RCC 7860 (cell line): ENCODE measurements around the gene COX4I1.

ENCODE experiments used
- DNase-seq: peaks from one replicate; pipeline ENCODE4 v3.0.0-alpha.2; 2015; ENCODE audit warnings: low spot score
- FAIRE-seq: peaks from 2 replicates; lab custom pipeline; 2012; peaks lifted over from hg19 to GRCh38; lab: Jason Lieb, UNC

Gene COX4I1

GRCh38 chr16:85838381-85838780 lies 38.9 kb downstream of the COX4I1 start:
- FAIRE-seq (no peak), DNase-seq (no peak)

- FAIRE-seq, result no peak
These were observed 39.5 kb downstream of the COX4I1 start for GRCh38 chr16:85838876-85839585.

GRCh38 chr16:85839681-85840240 lies 40.3 kb downstream of the COX4I1 start:
- DNase-seq, result no peak
- FAIRE-seq, result no peak

More at GRCh38 chr16:85838876-85839585, 39.5 kb downstream of the COX4I1 start:
- DNase-seq, result no peak

GRCh38 chr16:85840395-85840794 lies 40.9 kb downstream of the COX4I1 start:
- FAIRE-seq (no peak), DNase-seq (no peak)

DNA sequence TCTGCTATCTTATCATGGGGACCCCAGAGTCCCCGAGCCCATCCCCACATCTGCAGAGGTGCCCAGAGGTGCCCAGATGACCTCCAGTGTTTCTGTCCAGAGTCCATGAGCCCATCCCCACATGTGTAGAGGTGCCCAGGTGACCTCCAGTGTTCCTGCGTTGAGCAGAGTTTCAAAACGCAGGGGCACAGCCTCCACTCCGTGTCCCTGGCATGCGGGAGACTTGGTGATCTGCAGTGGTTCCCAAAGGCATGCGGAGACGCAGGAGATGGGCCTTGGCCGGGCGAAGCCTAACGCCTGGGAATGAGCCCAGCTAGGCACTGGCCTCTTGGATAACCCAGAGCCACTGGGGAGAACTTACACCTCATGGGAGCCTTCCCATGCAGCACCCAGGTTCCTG lies 41.3 kb downstream of the COX4I1 start:
- no peak for DNase-seq
- no peak for FAIRE-seq

- DNase-seq, result no peak
- FAIRE-seq, result no peak
These were observed 42.9 kb downstream of the COX4I1 start for GRCh38 chr16:85842435-85842834.

- DNase-seq (no peak), FAIRE-seq (no peak)
These were observed 43.4 kb downstream of the COX4I1 start for GRCh38 chr16:85842848-85843247.

DNA sequence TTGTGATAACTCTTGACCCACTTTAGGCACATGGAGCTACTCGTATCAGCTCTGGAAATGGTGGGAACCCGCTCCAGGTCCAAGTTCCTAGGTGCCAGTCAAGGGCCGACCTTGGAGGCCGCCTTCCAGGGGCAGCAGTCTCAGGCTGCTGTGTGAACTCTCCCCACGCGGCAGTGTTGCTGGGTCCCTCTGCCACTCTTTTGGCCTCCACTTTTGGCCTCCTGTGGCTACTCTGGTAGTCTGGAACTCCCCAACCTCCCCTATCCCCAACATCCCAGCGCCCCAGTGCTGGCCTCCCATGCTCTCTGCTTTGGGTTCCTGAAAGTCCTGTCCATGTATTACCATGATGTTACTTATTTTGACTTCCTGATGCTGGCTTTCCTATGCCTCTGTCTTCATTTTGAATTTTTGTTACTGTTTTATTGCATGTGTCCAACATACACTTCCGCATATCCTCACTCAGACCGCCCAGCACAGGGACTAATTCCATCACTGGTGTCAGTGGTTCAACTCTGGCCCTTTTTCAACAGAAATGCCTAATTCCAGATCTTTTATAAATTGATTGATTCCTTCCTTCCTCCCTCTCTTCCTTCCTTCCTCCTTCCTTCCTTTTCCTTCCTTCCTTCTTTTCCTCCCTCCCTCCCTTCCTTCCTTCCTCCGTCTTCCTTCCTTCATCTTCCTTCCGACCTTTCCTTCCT lies 44.1 kb downstream of the COX4I1 start:
- no peak for FAIRE-seq
- no peak for DNase-seq

- no peak for FAIRE-seq
- DNase-seq, result no peak
These were observed 44.6 kb downstream of the COX4I1 start for GRCh38 chr16:85844169-85844481.

DNA sequence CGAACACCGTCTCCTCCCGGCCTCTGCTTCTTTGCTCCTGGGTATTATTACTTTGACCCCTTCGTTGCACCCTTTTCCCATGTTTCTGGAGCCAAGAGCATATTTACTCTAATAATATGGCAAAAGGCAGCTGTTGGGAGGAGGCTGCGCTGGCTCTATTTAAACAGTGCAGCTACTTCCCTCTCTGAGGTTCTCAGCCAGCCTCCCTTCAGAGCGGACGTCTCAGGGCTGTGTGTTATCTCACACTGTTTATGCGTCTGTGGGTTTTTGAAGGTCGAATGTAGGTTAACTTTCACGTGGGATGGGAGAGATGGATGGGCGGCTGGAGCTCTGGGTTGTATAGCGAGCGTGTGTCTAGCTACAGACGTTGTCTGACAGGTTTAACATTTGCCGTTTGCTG lies 45.3 kb downstream of the COX4I1 start:
- no peak for DNase-seq
- FAIRE-seq, result no peak

DNA sequence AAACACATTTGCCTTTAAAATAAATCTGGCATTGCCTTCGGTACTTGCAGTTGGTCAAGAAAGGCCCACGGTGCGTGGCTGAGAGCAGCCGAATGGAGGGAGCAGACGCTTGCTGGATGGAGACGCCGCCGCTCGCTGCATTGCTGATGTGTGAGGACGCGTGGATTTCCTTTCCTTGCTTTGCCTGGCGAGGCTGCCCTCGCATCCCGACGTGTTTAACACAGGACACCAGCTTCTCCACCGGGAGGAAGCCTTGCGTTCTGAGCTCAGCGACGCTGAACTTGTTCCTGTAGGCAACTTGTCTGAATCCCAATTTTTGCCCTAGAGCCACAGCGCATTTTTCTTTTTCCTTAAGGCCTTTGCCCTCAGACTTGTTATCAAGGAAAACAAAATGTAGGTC lies 45.8 kb downstream of the COX4I1 start:
- no peak for FAIRE-seq
- no peak for DNase-seq

DNA sequence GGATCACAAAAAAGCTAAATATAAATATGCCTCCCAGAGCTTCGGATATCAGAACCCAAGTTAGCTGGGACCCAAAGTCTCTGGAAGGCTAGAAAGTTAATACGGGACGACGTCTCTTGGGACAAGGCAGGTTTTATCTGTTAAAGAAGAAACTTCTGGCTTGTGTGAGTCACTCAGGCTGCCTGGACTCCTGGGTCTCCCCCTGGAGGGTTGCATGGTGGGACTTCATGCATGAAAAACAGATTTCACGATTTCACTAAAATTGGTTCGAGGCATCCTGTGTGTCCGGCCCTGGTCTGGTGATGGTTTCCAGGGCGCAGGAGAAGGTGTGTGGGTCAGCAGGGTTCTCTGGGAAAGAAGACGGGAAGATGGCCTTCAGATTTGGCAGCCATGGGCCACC lies 47.0 kb downstream of the COX4I1 start:
- DNase-seq (no peak), FAIRE-seq (no peak)

DNA sequence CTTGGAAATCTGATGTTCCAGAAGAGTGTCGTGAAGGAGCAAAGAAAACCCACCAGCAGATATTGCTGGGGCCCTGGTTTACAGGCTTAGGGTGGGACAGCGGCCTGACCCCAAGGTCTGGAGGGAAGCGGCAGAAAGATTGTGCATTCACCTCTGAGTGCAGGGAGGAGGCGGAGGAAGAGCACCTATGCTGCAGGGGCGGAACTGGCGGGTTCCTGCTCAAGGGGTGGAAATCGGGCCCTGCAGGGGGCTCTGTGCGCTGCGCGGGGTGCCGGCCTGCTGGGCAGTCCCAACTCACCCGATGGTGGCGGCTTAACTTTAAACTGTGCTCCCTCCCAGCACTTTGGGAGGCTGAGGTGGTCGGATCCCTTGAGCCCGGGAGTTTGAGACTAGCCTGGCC lies 47.5 kb downstream of the COX4I1 start:
- no peak for DNase-seq
- FAIRE-seq, result no peak

DNA sequence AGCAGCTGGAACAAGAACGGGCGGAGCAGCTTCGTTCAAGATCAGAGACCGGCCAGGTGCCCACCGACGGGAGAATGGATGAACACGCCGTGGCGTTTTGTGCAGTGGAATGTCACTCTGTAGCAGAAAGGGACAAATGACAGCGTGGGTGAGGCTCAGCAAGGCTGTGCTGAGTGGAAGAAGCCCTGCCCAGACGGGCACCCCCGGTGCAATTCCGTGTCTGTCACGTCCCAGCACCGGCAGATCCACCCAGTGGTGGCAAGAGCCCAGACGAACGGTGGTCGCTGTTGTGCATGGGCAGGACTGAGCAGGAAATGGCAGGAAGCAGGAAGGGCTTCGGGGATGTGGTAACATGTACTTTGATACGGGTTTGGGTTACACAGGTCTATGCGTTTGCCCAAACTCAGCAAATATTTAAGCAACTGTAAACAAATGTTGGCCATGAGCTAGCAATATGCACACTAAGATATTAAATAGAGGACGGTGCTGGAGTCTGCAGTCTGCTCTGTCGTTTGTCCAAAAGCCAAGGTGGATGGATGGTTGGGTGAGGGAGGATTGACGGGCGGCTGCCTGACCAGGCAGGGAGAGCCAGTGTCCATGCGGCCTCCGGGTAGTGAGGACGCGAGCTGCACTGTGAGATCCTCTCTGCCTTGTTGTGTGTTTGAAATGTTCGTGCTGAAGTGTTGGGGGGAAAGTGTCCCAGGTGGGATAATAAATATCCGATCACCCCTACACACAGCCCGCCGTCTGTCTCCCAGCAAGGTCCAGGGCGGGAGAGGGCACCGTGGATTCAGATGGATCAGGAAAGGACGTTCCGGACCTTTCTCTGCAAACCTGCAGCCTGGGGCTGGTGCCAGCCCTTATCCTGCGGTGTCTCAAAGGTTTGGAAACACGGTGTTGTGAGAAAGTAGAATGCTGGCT lies 48.4 kb downstream of the COX4I1 start:
- DNase-seq (no peak), FAIRE-seq (no peak)

DNA sequence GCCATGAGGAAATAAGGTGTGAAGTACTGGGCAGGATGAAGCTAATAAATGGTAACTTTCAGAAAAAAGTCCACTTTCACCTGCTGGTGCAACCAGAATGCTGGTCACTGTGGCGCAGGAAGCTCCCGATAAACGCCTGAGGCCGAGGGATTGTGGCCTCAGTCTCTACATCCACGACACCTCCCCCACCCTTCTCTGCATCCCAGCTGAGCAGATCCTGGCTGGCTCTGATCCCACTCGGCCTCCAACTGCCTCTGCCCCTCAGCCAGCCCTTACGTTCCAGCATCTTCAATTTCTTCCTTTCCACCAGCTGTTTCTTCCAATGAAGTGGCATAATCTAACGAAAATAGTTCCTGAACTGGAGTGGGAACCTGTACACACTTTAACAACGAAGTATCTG lies 49.5 kb downstream of the COX4I1 start:
- DNase-seq (no peak), FAIRE-seq (no peak)

- DNase-seq (no peak), FAIRE-seq (no peak)
These were observed 49.9 kb downstream of the COX4I1 start for GRCh38 chr16:85849388-85849787.

DNA sequence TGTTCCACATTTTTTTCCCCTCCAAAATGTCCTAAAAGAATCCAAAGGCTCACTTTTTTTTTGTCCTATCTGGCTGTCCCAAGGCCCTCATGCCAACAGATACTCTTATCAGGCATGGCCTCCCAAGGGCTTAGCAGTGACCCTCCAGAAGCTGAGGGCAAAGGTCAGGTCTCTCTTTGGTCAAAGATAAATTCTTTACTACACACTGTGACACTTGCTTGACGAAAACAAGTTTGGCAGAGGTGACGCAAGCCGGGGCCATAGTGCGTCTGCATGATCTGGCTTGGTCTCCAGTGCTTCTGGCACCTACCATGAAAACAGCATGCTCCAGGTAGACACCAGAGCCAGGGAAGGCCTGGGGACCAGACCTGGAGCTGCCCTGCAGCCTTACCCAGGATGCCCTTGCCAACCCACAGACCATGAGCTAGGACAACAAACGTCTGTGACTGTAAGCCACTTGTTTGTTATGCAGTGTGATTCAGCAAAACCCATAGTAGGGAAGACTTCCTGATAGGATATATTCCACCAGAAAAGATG lies 50.9 kb downstream of the COX4I1 start:
- FAIRE-seq (no peak), DNase-seq (no peak)

GRCh38 chr16:85851034-85851785 lies 51.7 kb downstream of the COX4I1 start:
- FAIRE-seq, result no peak
- DNase-seq, result no peak

GRCh38 chr16:85853547-85854545 lies 54.4 kb downstream of the COX4I1 start:
- FAIRE-seq (no peak), DNase-seq (no peak)
